Osteocyte (in vitro differentiated cells): ENCODE results near the gene BMP8A. TPM values are rescaled to one million over a fixed set of nuclear protein-coding genes. Genes with fewer than 3 reads are reported as not detected.
A peak's percentile ranks its signal among the peaks of the same experiment; 100 is the strongest.
"Not testable (repeated sequence)": the region's sequence is repeated elsewhere in the genome, so short reads cannot be mapped to it uniquely, and the experiment has no call there.

Experiments
- DNase-seq: peaks from one replicate; pipeline ENCODE4 v3.0.0; 2021; ENCODE audit warnings: mixed read lengths; ENCODE audit not compliant: unreplicated experiment; ENCODE audit errors: extremely low spot score
- H3K27ac Mint-ChIP-seq: one replicate; pipeline ENCODE4 v1.8.0; 2021; ENCODE audit warnings: mild to moderate bottlenecking, mixed read lengths; ENCODE audit not compliant: unreplicated experiment
- H3K27me3 Mint-ChIP-seq: one replicate; pipeline ENCODE4 v1.8.0; 2021; ENCODE audit warnings: mixed read lengths; ENCODE audit not compliant: unreplicated experiment
- H3K36me3 Mint-ChIP-seq: one replicate; pipeline ENCODE4 v1.8.0; 2021; ENCODE audit warnings: mixed read lengths; ENCODE audit not compliant: unreplicated experiment
- H3K4me1 Mint-ChIP-seq: one replicate; pipeline ENCODE4 v1.8.0; 2021; ENCODE audit warnings: mixed read lengths; ENCODE audit not compliant: unreplicated experiment
- H3K4me3 Mint-ChIP-seq: one replicate; pipeline ENCODE4 v1.8.0; 2021; ENCODE audit warnings: mild to moderate bottlenecking, moderate library complexity, mixed read lengths; ENCODE audit not compliant: unreplicated experiment
- H3K9me3 Mint-ChIP-seq: one replicate; pipeline ENCODE4 v1.8.0; 2021; ENCODE audit warnings: mixed read lengths; ENCODE audit not compliant: unreplicated experiment
- total RNA-seq: library from RNA; stranded (reverse); gene quantifications from 2 replicates; pipeline ENCODE4 v1.2.1, GENCODE V29; 2021
- TF ChIP-seq, protein P1 (sequence below): fragments of 200-600 bp; sonication (generic); IDR thresholded peaks from 2 replicates; pipeline ENCODE4 v1.5.0; 2021; ENCODE audit warnings: antibody characterized with exemption, mild to moderate bottlenecking, moderate library complexity

BMP8A gene
- total RNA-seq, 1 donor from 2014 or later, result not detected

DNA sequence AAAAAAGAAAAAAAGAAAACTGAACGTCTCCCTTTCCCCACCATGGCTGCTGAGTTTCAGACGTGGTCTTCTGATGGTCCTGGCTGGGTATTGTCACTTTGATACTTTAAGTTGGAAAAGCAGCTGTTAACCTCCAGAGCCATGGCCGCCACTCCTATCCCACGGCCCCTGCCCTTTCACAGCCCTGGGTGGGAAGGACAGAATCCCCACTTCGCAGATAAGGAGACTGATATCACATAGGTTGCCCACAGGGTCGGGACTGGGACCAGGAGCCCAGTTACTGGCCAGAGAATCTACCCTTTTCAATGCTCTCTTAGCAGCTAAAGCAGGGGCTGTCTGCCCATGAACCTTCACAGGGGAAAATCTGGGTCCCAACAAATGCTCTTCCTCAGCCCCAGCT lies 16.8 kb downstream of the BMP8A start:
- no peak overlapping the region for H3K4me3 Mint-ChIP-seq

DNA sequence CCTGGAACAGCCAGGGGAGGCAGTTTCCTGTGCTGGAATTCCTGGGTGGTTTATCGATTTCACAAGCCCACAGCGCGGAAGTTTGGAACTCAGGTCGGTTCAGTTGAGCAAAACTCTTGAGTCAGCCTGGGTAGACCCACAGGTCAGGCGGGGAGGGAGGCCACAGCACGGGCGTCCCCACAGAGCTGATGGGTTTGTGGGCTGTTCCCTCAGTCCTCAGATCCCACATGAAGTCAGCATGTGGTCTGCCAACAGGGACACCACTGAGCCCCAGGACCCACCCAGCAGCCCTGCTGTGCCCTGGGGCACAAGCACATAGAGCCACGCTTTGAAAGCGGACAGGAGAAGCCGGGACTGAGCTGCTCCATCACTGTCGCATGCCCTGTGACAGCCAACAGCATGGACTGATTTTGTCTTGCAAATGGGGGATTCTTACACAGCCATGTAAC lies 17.4 kb downstream of the BMP8A start:
- Mint-ChIP-seq H3K27me3 (no peaks in the 10 kb centered on the region), H3K4me1 (peaks cover 11% of the 10 kb centered on the region), H3K4me3 (no peak overlapping the region), H3K36me3 (no peaks in the 10 kb centered on the region), H3K27ac (peak overlapping the region; percentile 3), H3K9me3 (no peaks in the 10 kb centered on the region)
- no peak for DNase-seq
- TF ChIP-seq, protein P1, sequence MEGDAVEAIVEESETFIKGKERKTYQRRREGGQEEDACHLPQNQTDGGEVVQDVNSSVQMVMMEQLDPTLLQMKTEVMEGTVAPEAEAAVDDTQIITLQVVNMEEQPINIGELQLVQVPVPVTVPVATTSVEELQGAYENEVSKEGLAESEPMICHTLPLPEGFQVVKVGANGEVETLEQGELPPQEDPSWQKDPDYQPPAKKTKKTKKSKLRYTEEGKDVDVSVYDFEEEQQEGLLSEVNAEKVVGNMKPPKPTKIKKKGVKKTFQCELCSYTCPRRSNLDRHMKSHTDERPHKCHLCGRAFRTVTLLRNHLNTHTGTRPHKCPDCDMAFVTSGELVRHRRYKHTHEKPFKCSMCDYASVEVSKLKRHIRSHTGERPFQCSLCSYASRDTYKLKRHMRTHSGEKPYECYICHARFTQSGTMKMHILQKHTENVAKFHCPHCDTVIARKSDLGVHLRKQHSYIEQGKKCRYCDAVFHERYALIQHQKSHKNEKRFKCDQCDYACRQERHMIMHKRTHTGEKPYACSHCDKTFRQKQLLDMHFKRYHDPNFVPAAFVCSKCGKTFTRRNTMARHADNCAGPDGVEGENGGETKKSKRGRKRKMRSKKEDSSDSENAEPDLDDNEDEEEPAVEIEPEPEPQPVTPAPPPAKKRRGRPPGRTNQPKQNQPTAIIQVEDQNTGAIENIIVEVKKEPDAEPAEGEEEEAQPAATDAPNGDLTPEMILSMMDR, result no peak

More for the DNA sequence above, 16.8 kb downstream of the BMP8A start:
- Mint-ChIP-seq H3K36me3 (no peaks in the 10 kb centered on the region), H3K27ac (no peak overlapping the region), H3K4me1 (peaks cover 11% of the 10 kb centered on the region), H3K9me3 (no peaks in the 10 kb centered on the region), H3K27me3 (no peaks in the 10 kb centered on the region)
- TF ChIP-seq, protein P1, result no peak
- DNase-seq, result no peak

DNA sequence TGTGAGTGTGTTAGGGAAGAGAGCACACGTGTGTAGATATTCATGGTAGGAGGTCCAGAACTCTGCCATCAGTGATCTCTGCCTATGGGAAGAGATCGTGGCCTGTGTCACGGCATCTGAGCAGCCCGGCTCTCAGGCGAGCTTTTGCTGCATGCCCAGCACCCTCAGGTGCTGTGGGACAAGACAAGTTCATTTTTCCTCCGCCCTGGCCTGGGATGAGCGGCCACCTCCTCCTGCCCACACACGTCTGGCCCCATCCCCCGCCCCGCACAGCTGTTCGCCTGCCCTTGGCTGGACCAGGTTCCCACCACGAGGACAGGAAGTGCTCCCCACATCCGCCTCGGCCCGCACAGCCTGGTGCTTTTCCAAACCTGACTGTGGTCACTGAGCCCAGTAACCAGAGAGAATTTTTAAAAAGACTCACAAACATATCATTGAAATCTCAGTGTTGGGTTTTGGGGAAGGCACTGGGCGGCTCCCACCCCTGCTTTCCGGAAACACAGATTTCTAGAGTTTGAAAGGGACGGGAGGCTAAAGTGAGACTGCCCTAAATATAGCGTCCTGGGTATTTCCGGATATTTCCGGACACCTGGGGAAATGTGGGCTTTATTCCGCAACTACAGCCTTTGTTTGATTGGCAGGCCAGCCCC lies 18.0 kb downstream of the BMP8A start:
- Mint-ChIP-seq H3K27ac (peak overlapping the region; percentile 3), H3K4me3 (no peak overlapping the region), H3K36me3 (no peaks in the 10 kb centered on the region), H3K9me3 (no peaks in the 10 kb centered on the region), H3K27me3 (no peaks in the 10 kb centered on the region), H3K4me1 (peaks cover 11% of the 10 kb centered on the region)
- TF ChIP-seq, protein P1, result no peak
- DNase-seq, result no peak

DNA sequence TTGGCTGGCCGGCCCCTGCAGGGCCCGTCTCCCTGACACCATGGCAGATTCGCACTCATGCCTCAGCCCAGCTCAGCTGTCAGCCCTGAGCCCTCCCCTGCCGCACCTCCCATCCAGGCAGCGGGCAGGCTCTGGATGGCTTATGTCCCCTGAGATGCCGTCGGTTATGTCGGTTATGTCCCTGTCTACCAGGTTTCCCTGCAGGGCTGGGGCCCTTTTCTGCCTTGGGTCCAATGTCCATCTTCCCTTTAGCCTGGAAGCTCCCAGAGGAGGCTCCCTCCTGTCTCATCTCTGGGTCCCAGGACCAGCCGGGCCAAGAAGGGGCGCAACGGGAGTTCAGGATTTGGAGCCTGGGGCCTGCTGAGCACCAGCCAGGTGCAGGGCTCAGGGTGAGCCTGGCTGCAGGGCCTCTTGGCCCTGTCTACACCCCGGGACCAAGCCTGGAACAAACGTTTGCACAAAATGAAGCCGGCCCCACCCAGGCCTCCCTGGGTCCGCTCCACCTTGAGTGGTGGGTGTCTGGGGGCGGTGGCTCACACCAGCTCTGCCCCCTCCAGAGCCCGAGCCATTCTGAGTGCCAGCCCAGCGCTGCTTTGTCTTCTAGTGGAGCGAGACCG lies 19.2 kb downstream of the BMP8A start:
- H3K9me3 Mint-ChIP-seq, H3K27me3 Mint-ChIP-seq, H3K36me3 Mint-ChIP-seq, H3K27ac Mint-ChIP-seq, DNase-seq, H3K4me3 Mint-ChIP-seq: not testable (repeated sequence)
- H3K4me1 Mint-ChIP-seq, result peaks cover 11% of the 10 kb centered on the region

DNA sequence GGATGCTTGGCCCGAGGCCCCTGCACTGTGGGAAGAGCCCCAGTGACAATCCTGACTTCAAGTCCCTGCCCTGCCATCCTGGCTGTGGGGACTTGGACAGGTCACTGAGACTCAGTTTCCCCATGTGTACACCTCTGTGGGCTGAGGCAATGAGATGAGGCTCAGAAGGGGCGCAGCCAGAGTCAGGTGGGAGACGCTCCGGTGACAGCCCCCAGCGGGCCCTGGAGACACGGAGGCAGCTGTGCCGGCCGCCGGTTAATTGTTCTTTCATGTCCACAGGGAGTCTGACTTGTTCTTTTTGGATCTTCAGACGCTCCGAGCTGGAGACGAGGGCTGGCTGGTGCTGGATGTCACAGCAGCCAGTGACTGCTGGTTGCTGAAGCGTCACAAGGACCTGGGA lies 20.0 kb downstream of the BMP8A start:
- H3K27me3 Mint-ChIP-seq, H3K36me3 Mint-ChIP-seq, H3K27ac Mint-ChIP-seq, H3K4me3 Mint-ChIP-seq, H3K9me3 Mint-ChIP-seq, DNase-seq: not testable (repeated sequence)
- peaks cover 11% of the 10 kb centered on the region for H3K4me1 Mint-ChIP-seq

DNA sequence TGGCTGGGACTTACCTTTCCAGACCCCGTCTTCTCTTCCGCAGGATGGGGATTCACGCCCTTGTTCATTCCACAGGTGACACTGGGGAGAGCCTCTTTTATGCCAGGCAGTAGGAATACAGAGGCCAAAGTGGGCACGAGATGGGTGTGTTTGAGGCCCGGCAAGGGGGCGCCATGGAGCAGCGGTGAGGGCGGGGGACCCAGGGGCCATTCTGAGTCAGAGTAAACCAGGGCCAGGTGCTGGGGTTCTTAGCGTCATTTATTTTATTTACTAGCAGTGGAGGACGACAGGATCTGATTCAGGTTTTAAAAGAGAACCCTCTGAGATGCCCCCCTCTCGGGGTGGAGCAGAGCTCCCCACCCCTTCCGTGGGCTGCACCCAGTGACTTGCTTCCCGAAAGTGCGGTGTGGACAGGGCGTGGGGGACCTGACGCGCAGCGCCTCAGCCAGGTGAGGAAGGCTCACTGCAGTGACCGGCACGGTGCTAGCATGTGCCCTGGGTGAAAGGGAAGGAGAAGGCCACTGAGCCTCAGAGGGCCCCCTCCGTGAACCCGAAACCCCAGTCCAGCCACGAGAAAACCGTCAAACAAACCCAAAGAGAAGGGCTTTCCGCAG lies 20.9 kb downstream of the BMP8A start:
- not testable (repeated sequence) for H3K4me3 Mint-ChIP-seq, H3K27ac Mint-ChIP-seq, DNase-seq, H3K36me3 Mint-ChIP-seq, H3K9me3 Mint-ChIP-seq, H3K27me3 Mint-ChIP-seq
- peaks cover 13% of the 10 kb centered on the region for H3K4me1 Mint-ChIP-seq

DNA sequence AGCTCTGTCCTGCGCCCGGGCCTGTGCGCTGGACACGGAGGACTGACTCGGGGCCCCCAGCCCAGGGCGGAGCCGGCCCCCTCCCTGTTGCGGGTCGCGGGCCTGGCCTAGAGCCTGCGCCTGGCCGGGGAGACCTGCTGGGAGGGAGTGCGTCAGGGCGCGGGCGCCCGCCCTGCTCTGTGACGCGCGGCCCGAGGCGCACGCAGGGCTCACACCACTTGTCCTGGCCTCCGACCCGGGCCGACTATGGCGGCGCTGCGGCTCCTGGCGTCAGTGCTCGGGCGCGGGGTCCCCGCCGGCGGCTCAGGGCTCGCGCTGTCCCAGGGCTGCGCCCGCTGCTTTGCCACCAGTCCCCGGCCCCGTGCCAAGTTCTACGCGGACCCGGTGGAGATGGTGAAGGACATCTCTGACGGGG lies 23.3 kb downstream of the BMP8A start:
- not testable (repeated sequence) for H3K4me3 Mint-ChIP-seq

DNA sequence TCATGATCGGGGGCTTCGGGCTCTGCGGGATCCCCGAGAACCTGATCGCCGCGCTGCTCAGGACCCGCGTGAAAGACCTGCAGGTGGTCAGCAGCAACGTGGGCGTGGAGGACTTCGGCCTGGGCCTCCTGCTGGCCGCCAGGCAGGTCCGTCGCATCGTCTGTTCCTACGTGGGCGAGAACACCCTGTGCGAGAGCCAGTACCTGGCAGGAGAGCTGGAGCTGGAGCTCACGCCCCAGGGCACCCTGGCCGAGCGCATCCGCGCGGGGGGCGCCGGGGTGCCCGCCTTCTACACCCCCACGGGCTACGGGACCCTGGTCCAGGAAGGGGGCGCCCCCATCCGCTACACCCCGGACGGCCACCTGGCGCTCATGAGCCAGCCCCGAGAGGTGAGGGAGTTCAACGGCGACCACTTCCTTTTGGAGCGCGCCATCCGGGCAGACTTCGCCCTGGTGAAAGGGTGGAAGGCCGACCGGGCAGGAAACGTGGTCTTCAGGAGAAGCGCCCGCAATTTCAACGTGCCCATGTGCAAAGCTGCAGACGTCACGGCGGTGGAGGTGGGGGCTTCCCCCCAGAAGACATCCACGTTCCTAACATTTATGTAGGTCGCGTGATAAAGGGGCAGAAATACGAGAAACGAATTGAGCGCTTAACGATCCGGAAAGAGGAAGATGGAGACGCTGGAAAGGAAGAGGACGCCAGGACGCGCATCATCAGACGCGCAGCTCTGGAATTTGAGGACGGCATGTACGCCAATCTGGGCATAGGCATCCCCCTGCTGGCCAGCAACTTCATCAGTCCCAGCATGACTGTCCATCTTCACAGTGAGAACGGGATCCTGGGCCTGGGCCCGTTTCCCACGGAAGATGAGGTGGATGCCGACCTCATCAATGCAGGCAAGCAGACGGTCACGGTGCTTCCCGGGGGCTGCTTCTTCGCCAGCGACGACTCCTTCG lies 24.0 kb downstream of the BMP8A start:
- H3K4me1 Mint-ChIP-seq, DNase-seq, H3K4me3 Mint-ChIP-seq, H3K27ac Mint-ChIP-seq, H3K36me3 Mint-ChIP-seq, H3K27me3 Mint-ChIP-seq, H3K9me3 Mint-ChIP-seq: not testable (repeated sequence)

More for the DNA sequence above, 23.3 kb downstream of the BMP8A start:
- not testable (repeated sequence) for H3K27ac Mint-ChIP-seq, DNase-seq, H3K9me3 Mint-ChIP-seq, H3K36me3 Mint-ChIP-seq, H3K27me3 Mint-ChIP-seq, H3K4me1 Mint-ChIP-seq

DNA sequence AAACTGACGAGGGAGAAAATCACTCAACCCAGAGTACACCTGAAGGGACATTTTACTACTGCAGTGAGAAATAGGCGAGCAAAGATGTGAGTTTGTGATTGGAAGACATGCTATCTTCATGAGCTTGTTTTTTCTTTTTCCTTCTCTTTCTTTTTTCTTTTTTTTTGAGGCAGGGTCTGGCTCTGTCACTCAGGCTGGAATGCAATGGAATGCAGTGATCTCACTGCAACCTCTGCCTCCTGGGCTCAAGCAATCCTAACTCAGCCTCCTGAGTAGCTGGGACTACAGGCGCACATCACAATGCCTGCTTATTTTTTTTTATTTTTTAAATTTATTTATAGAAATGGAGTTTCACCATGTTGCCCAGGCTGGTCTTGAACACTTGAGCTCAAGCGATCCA lies 25.4 kb downstream of the BMP8A start:
- not testable (repeated sequence) for H3K4me1 Mint-ChIP-seq, H3K27ac Mint-ChIP-seq, H3K4me3 Mint-ChIP-seq, H3K27me3 Mint-ChIP-seq, DNase-seq, H3K36me3 Mint-ChIP-seq, H3K9me3 Mint-ChIP-seq
